SK-N-SH (cell line): ENCODE measurements around the gene ZNF438. TPM values are rescaled to one million over a fixed set of nuclear protein-coding genes. Genes with fewer than 3 reads are reported as not detected.
A peak's percentile ranks its signal among the peaks of the same experiment; 100 is the strongest.

Experiments
- CTCF ChIA-PET: fragments of 300-600, 350-600 bp; formaldehyde crosslinking; extraction: SDS; loops from one replicate; lab custom pipeline; 2021; lab: Yijun Ruan, JAX
- POLR2A ChIA-PET: fragments of 350-600 bp; sonication (Branson Sonifier 250); formaldehyde crosslinking; extraction: SDS; loops from one replicate; lab custom pipeline; 2020; ENCODE audit warnings: antibody characterized with exemption, inconsistent platforms; lab: Yijun Ruan, JAX
- DNase-seq: peaks from one replicate; pipeline ENCODE4 v3.0.0; 2012
- H2AFZ ChIP-seq: fragments of 200-600 bp; sonication (generic); 2 replicates; pipeline ENCODE4 v1.8.1; 2016; ENCODE audit warnings: antibody characterized with exemption, mild to moderate bottlenecking, low read depth
- H3F3A ChIP-seq: fragments of 200-600 bp; sonication (generic); replicated peaks from 2 replicates; pipeline ENCODE3; 2016; ENCODE audit warnings: antibody characterized with exemption, mild to moderate bottlenecking; ENCODE audit not compliant: insufficient read depth
- H3K27ac ChIP-seq, 2 experiments: fragments of 200-500 bp in 1 of 2; fragments of 200-600 bp in 1 of 2; sonication (Bioruptor generic) in 1 of 2; sonication (generic), shearing (Covaris generic) in 1 of 2; 2 replicates each; pipeline versions ENCODE4 v1.5.1 to v1.6.1; 2014 to 2016; ENCODE audit warnings: low read depth in 2 of 2, inconsistent platforms in 1 of 2, low read length in 1 of 2, mild to moderate bottlenecking in 1 of 2, mixed read lengths in 1 of 2
- H3K27me3 ChIP-seq: fragments of 200-600 bp; sonication (generic), shearing (Covaris generic); 2 replicates; pipeline ENCODE4 v1.6.1; 2016; ENCODE audit warnings: mixed run types; ENCODE audit not compliant: insufficient read depth
- H3K36me3 ChIP-seq, 2 experiments: fragments of 200-500 bp in 1 of 2; fragments of 200-600 bp in 1 of 2; sonication (Bioruptor generic) in 1 of 2; sonication (generic) in 1 of 2; replicated peaks in 1 of 2; 2 replicates each; pipeline versions ENCODE3 to v1.5.1; 2014 to 2016; ENCODE audit warnings: low read length in 1 of 2, mild to moderate bottlenecking in 1 of 2; ENCODE audit not compliant: insufficient read depth in 2 of 2, control insufficient read depth in 1 of 2
- H3K4me1 ChIP-seq, 2 experiments: fragments of 200-500 bp in 1 of 2; fragments of 200-600 bp in 1 of 2; sonication (Bioruptor generic) in 1 of 2; sonication (generic), shearing (Covaris generic) in 1 of 2; 2 replicates each; pipeline versions ENCODE4 v1.5.1 to v1.6.1; 2014 to 2016; ENCODE audit warnings: low read depth in 1 of 2, low read length in 1 of 2, mixed run types in 1 of 2; ENCODE audit not compliant: insufficient read depth in 2 of 2, control insufficient read depth in 1 of 2
- H3K4me2 ChIP-seq: fragments of 200-600 bp; sonication (generic), shearing (Covaris generic); 2 replicates; pipeline ENCODE4 v1.6.1; 2017; ENCODE audit warnings: mixed run types
- H3K4me3 ChIP-seq, 2 experiments: fragments of 200-500 bp in 1 of 2; fragments of 200-600 bp in 1 of 2; sonication (Bioruptor generic) in 1 of 2; sonication (generic), shearing (Covaris generic) in 1 of 2; 2 replicates each; pipeline versions ENCODE4 v1.5.1 to v1.8.1; 2014 to 2016; ENCODE audit warnings: low read depth in 2 of 2, inconsistent platforms in 1 of 2, low read length in 1 of 2, mild to moderate bottlenecking in 1 of 2, mixed read lengths in 1 of 2, moderate library complexity in 1 of 2
- H3K79me2 ChIP-seq: fragments of 200-600 bp; sonication (generic); 2 replicates; pipeline ENCODE4 v1.8.1; 2017; ENCODE audit warnings: mild to moderate bottlenecking; ENCODE audit not compliant: insufficient read depth
- H3K9ac ChIP-seq: fragments of 200-600 bp; sonication (generic); 2 replicates; pipeline ENCODE4 v1.6.1; 2017; ENCODE audit warnings: mixed run types
- H3K9me2 ChIP-seq: fragments of 200-600 bp; sonication (generic); 2 replicates; pipeline ENCODE4 v1.6.1; 2017; ENCODE audit warnings: mixed run types
- H3K9me3 ChIP-seq: fragments of 200-600 bp; sonication (generic); 2 replicates; pipeline ENCODE4 v1.6.1; 2017; ENCODE audit warnings: mixed run types, mild to moderate bottlenecking, moderate library complexity
- H4K20me1 ChIP-seq: fragments of 200-600 bp; sonication (generic); 2 replicates; pipeline ENCODE4 v1.6.1; 2017; ENCODE audit warnings: mild to moderate bottlenecking, mixed run types; ENCODE audit not compliant: insufficient read depth
- ELF1 ChIP-seq: IDR thresholded peaks from 2 replicates; pipeline ENCODE4 v1.4.0; 2012
- FOXM1 ChIP-seq: IDR thresholded peaks from 2 replicates; pipeline ENCODE4 v1.4.0; 2012; ENCODE audit warnings: low read depth, mild to moderate bottlenecking
- GATA2 ChIP-seq: sonication (generic); formaldehyde crosslinking; IDR thresholded peaks from 2 replicates; pipeline ENCODE4 v1.5.0; 2020; ENCODE audit warnings: mild to moderate bottlenecking, missing genetic modification reagents
- JUND ChIP-seq: IDR thresholded peaks from 2 replicates; pipeline ENCODE4 v1.4.0; 2012
- MEF2A ChIP-seq: IDR thresholded peaks from 2 replicates; pipeline ENCODE4 v1.4.0; 2012; ENCODE audit warnings: low read depth, borderline replicate concordance
- NFIC ChIP-seq: IDR thresholded peaks from 2 replicates; pipeline ENCODE4 v1.4.0; 2012; ENCODE audit warnings: borderline replicate concordance
- RCOR1 ChIP-seq: fragments of 150-350 bp; IDR thresholded peaks from 2 replicates; pipeline ENCODE4 v1.6.1; 2017; ENCODE audit warnings: antibody characterized with exemption, low read length
- RXRA ChIP-seq: IDR thresholded peaks from 2 replicates; pipeline ENCODE4 v1.4.0; 2012; ENCODE audit warnings: low read depth, mild to moderate bottlenecking, borderline replicate concordance
- SIN3A ChIP-seq: IDR thresholded peaks from 2 replicates; pipeline ENCODE4 v1.6.1; 2012; ENCODE audit warnings: low read depth, mild to moderate bottlenecking, low read length, moderate library complexity, borderline replicate concordance
- SMC3 ChIP-seq: IDR thresholded peaks from 2 replicates; pipeline ENCODE4 v1.6.1; 2012; ENCODE audit warnings: low read depth, low read length, improper control_type of control experiment
- TEAD4 ChIP-seq: IDR thresholded peaks from 2 replicates; pipeline ENCODE4 v1.4.0; 2012; ENCODE audit warnings: mild to moderate bottlenecking, borderline replicate concordance; ENCODE audit not compliant: insufficient read depth
- WGBS: methylation state at CpG from one replicate; pipeline ENCODE4 v1.1.6; 2017; ENCODE audit warnings: low lambda C conversion rate; 5-methylcytosine and 5-hydroxymethylcytosine counted together
- polyA plus RNA-seq, 3 experiments: library from polyadenylated mRNA; depleted of rRNA; stranded (reverse); fragments of >200 nt; gene quantifications; 2 replicates each; pipeline ENCODE4 v1.2.3, GENCODE V29; 2012
- TF ChIP-seq, protein P1 (sequence below): IDR thresholded peaks from 2 replicates; pipeline ENCODE4 v1.4.0; 2012; ENCODE audit warnings: low read depth
- TF ChIP-seq, protein P2 (sequence below): IDR thresholded peaks from 2 replicates; pipeline ENCODE4 v1.4.0; 2012; ENCODE audit warnings: low read depth, borderline replicate concordance

Gene ZNF438
- polyA plus RNA-seq, 1 of the 3 experiments (the other 2 are of a cell fraction), result 2.1 TPM

DNA sequence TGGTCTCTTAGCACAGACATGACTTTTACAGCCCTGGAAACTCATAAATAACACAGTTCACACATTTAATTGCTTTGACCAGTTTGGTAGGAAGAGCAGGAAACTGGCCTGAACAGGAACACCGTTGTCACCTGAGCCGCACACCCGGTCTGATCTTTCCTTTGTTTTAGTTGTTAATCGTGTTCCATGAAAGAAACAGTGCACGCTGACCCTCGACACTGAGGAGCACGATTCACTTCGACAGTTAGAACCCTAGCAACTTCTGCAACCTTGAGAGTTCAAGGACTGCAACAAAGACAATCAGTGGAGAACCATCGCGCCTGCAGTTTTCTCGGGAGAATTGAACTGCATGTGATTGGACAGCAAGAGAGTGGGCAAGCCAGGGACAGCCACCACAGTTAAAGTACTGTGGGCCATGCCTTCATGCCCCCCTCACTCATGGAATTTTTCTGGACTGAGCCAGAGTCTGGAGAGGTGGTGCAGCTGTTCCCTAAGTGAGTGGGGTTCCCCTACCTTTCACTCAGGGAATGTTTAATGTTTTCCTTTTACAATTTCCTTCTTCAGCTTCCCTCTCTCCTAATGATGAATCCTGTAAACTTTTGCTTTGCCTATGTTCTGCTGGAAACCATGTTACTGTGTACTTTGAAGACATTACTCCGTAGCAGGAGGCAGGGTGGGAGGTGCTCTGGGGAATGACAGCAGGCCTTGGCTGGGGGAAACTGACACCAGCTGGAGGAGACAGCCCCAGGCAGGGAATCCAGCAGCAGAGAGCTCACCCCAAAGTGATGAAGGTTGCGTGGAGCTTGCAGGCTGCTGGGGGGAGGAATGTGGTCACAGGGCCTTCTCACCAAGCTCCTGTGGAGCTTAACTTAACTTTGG lies 198.7 kb downstream of the ZNF438 start (continued):
- TF ChIP-seq RCOR1, result no peak
- TF ChIP-seq RXRA, result no peak
- no peak for TF ChIP-seq JUND
- TF ChIP-seq, protein P1, sequence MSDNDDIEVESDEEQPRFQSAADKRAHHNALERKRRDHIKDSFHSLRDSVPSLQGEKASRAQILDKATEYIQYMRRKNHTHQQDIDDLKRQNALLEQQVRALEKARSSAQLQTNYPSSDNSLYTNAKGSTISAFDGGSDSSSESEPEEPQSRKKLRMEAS, result no peak
- TF ChIP-seq, protein P2, sequence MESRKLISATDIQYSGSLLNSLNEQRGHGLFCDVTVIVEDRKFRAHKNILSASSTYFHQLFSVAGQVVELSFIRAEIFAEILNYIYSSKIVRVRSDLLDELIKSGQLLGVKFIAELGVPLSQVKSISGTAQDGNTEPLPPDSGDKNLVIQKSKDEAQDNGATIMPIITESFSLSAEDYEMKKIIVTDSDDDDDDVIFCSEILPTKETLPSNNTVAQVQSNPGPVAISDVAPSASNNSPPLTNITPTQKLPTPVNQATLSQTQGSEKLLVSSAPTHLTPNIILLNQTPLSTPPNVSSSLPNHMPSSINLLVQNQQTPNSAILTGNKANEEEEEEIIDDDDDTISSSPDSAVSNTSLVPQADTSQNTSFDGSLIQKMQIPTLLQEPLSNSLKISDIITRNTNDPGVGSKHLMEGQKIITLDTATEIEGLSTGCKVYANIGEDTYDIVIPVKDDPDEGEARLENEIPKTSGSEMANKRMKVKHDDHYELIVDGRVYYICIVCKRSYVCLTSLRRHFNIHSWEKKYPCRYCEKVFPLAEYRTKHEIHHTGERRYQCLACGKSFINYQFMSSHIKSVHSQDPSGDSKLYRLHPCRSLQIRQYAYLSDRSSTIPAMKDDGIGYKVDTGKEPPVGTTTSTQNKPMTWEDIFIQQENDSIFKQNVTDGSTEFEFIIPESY, result no peak

DNA sequence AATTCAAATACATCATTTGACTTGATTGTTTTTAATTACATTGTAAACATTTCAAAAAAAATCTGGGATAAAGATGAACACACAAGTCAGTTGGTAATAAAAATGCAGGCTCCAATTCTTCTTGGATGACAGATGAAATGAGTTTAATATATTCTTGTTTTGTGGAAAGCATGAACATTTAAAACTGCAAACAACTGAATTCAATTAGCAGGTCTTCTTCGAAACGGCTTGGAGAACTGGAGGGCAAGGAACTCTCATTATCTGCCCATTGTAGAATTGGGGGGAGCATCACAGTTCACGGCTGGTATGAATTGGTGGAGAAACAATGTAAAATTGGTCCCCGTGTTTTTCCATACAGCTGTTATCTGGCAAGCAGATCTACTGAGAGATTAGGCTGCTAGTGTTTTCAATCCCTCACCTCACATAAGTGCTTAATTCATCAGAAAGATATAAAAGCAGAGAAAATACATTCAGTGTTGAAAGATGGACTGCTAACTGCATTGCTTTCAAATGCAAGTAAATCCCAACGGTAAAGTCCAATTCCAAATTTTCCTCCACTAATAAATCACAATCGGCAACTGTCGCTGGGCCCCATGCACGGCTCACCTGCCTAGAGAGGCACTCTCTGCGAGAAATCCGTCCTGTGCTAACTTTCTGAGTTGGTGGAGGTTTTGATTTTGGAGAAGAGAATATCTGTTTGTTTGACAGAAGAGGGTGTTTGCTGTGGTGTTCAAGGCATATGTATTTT lies 199.5 kb downstream of the ZNF438 start:
- no peaks in the 10 kb centered on the region for H3K79me2 ChIP-seq
- H3K36me3 ChIP-seq, result no peaks in the 10 kb centered on the region
- H3K27me3 ChIP-seq, result no peaks in the 10 kb centered on the region
- no peak for TF ChIP-seq ELF1
- no peak for TF ChIP-seq JUND
- TF ChIP-seq GATA2 (CRISPR knock-in tag), result peak; percentile 26; the same call in 1 of the 2 replicates
- no peak for TF ChIP-seq NFIC
- no peak for TF ChIP-seq MEF2A
- TF ChIP-seq FOXM1, result no peak
- no peak for TF ChIP-seq SIN3A
- TF ChIP-seq SMC3, result no peak
- no peak for TF ChIP-seq TEAD4
- no peaks in the 10 kb centered on the region for H3F3A ChIP-seq
- POLR2A ChIA-PET, result interaction anchor here (0.7 kb wide), 1 partner anchor 10 kb away, joined by 3 read pairs; no protein-coding TSS in a partner anchor
- peaks cover 0 to 11% of the 10 kb centered on the region in 2 experiments; a peak in 1 of 4 replicates for H3K4me1 ChIP-seq
- no peaks in the 10 kb centered on the region for H3K9me2 ChIP-seq
- no peaks in the 10 kb centered on the region for H4K20me1 ChIP-seq
- H3K4me3 ChIP-seq, result no peak overlapping the region
- H3K9ac ChIP-seq, result no peak overlapping the region
- H3K9me3 ChIP-seq, result no peaks in the 10 kb centered on the region
- no peak overlapping the region for H3K4me2 ChIP-seq
- H3K27ac ChIP-seq, result no peak overlapping the region
- no peak overlapping the region for H2AFZ ChIP-seq
- CTCF ChIA-PET, result no interaction called here
- DNase-seq, result no peak
- WGBS, result 92% methylated on average over 10 of the region's 10 CpGs
